SK-N-MC (cell line): ENCODE data around the gene KPRP.

ENCODE experiments used
- EZH2 ChIP-seq: fragments of 200-600 bp; sonication (generic); IDR thresholded peaks from one replicate; pipeline ENCODE4 v1.6.1; 2017; ENCODE audit warnings: antibody characterized with exemption
- POLR2AphosphoS5 ChIP-seq: IDR thresholded peaks from 2 replicates; pipeline ENCODE4 v1.6.1; 2012; ENCODE audit warnings: mild to moderate bottlenecking, low read depth, low read length, borderline replicate concordance

DNA sequence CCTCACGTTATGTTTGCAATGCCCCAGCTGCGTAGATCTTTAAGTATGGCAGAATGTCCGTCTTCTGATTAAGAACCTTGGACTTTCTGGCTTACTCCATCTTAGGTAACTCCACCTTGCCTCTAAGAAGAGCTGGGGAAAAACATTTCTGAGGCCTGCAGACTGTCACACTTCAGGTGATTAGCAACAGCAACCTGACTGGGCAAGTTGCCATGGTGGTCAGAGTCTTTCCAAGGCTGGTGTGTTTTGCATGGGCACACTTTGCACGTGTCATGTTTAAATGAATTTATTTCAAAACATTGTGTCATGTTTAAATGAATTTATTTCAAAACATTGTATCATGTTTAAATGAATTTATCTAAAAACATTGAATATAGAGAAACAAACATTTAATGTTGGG is 811 bp downstream of the KPRP start:
- TF ChIP-seq POLR2AphosphoS5, result no peak
- no peak for TF ChIP-seq EZH2
